T-helper 9 cell (primary cell): Measurements from ENCODE around the gene ADCY7.

ENCODE experiments used
- DNase-seq: peaks from one replicate; pipeline ENCODE4 v3.0.0-alpha.2; 2020

ADCY7 gene

DNA sequence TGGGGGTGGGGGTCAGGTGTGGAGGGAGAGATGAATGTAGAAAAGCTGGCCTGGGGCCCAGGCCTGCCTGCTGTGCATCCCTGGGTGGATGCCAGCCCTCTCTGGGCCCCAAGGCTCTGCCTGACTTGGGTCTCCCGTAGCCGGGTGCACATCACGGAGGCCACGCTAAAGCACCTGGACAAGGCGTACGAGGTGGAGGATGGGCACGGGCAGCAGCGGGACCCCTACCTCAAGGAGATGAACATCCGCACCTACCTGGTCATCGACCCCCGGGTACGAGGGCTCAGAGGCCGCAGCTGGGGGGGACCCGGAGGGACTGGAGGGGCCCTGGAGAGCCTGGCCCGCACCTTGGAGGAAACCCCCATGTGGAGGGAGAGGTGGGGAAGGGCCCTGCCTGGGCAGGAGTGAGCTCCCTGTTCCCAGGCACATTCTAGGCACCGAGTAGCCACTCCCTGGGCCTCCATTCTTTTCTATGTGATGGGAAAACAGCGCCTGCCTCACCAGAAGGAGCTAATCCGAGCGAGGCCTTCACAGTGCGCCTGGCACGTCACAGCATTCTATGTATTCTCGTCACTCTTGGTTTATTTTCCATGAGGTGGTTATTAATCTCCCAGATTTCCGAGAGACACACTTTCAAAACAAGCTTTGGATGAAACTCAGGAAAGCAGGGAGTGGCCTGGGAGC, 34.7 kb downstream of the ADCY7 start:
- no peak for DNase-seq

DNA sequence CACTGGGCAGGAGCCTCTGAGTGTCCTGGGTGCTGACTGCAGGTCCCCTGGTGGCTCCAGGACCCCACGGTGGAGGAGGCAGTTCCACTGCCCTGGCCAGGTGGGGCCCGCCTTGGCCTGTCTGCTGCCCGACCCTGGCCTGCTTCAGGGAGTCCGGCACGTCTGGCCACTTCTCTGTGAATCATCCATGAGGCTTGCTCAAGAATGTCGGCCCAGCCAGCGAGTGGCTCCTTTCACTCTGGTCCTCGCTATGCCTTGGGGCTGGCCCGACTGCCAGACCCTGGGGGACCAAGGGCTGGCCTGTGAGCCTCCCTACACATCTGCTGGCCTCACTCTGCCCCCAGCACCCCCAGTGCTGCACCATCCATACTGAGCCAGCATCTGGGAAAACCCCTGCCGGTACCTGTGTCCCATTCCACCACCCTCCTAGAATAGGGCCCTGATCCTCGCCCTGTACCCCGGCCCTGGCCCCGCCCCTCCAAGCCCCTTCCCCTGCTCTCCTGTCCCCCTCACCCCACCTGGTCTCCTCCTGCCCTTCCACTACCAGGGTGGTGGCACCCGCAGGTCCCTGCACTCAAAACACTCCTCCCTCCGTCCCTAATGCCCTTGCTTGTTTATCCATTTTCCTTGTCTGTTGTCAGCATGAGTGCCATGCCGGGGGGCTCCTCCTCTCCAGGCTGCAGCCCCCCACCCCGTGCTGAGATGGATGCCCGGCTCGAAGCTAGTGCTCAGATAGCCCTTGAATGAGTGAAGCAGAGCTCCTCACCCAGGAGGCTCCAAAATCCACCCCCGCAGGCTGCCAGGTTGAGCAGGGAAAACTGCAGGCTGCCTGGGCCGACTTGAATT, 35.5 kb downstream of the ADCY7 start:
- DNase-seq: no peak

DNA sequence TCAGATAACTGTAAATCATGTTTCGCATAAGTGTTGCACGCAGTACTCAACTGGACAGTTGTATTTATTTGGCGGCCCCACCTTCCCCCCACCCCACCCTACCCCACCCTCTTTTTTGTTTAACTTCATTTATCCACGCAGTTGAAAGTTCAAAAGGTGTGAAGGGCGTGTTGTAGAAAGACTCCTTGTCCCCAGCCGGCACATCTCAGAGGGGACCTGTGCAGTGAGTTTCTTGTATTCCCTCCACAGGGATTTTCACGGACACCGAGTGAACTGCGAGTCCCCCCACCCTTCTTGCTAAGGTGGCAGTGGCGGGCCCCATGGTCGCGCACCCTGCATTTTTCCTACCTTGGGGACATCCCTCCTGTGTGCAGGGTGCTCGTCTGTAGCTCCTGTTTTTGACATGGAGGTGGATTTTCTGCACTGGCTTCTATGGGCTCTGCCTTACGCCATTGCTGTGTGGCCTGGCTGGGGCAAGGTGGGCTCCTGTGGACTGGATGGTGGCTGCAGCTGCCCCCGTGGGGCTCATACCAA, 36.2 kb downstream of the ADCY7 start:
- DNase-seq: no peak

DNA sequence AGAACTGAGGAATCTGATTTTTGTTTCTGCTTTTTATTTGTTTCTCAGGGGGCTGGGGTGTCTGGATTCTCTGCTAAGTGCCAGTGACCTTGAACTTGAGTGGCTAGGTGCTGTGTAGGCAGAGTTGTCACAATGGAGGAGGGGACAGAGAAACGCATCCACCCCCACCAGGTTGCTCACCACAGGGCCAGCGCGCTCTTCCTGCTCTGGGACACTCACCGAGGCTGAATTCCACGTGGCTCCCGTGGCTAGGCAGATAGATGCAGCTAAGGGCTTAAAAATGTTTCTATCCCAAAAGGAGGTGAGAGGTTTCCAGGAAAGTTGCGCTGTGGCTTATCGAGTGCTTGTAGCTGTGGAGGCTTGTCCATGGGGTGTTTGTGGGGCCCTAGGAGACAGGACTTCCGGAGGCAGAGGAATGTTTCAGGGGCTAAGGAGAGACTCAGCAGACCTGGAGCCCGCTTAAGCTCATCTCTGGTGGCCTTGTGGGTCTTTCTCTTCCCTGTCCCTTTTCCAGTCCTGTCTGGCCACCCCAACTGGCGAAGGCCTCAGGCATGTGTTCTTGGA, 36.8 kb downstream of the ADCY7 start:
- DNase-seq: no peak

DNA sequence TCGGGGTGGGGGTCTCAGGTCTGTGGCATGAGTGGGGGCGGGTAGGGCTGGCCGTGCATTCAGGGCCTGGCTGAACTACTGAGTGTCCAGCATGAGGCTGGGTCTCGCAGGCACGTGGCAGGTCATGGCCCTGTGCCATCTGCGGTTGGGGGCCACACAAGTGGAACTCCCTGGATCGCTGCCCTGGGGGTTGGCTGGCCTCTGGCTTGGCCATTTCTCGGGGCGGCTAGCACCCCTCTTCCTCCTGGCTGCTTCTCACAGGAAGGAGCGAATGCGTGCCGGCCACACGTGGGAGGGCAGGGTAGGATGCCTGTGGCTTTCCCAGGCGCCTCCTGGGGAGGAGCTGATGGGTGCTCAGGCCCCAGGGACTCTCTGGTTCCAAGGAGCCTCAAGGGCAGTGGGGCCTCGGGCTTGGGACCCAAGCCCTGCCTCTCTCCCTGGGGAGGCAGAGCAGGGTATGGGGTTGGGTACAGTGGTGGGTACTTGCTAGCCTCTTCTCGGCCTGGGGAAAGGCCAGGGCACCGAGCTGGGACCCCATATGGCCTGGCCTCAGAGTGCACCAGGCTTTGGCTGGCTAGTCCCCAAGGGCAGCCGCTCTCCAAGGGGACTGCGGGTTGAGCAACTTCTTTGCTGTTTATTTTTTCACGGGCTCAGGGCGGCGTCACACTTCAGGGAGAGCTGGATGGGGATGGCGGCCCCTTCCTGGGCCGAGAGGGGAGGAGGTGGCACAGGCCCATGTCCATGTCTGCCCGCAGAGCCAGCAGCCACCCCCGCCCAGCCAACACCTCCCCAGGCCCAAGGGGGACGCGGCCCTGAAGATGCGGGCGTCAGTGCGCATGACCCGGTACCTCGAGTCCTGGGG, 37.5 kb downstream of the ADCY7 start:
- DNase-seq: no peak

DNA sequence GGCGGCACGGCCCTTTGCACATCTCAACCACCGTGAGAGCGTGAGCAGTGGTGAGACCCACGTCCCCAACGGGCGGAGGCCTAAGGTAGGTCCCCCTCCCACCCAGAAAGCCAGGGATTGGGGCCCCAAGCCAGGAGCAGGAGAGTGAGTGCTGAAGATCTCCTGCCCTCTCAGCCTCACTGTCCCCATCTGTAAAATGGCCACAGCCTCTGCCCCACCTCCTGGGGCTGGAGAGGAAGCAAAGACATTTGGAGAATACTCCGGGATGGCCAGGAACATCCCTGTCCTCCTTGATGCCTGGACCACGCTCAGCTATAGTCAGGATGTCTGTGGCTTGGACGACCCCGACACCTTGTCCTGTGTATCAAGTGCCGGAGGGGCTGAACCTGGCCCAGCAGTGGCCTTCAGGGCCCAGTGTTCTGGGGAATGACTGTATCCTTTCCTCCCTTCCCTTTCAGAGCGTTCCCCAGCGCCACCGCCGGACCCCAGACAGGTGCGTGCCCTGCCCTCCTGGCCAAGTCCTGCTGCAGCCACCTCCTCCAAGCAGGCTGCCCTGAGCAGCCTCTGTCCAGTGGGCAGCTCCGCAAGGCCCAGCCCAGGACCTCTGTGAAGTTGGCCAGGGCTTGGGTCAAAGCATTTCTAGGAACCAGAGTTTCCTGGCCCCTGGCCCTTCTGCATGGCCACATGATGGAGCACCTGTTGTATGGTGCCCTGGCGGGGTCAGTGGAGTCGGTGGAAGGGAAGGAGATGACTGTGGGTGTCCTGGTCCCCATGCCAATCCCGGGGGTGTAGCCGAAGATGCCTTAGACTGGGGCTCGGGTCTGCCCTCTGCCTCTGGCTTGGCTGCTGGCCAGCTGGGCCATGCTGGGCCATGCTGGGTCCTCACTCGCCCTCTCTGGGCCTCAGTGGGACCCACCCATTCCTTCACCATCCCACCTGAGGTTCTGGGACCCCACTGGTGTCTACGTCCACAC, 38.4 kb downstream of the ADCY7 start:
- DNase-seq: no peak

DNA sequence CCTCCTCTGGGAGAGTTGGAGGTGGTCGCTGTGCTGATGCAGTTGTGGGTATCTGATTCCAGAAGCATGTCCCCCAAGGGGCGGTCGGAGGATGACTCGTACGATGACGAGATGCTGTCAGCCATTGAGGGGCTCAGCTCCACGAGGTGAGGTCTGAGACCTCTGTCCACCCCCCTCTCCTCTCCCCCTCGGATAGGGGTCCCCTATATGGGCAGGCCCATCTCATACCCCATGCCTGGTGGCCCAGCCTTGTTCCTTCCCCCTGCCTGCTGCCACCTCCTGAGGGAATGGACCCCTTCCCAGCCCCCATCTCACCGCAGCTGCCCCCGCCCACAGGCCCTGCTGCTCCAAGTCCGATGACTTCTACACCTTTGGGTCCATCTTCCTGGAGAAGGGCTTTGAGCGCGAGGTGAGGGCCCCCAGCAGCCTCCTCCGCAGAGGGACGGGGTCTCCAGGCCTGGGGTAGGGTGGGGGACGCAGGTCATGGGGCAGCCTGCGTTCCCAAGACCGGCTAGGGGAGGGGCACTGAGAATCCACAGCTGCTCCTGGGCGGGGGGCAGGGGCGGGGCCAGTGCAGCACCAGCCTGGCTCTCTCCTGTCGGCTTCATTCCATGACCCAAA, 39.2 kb downstream of the ADCY7 start:
- no peak for DNase-seq

DNA sequence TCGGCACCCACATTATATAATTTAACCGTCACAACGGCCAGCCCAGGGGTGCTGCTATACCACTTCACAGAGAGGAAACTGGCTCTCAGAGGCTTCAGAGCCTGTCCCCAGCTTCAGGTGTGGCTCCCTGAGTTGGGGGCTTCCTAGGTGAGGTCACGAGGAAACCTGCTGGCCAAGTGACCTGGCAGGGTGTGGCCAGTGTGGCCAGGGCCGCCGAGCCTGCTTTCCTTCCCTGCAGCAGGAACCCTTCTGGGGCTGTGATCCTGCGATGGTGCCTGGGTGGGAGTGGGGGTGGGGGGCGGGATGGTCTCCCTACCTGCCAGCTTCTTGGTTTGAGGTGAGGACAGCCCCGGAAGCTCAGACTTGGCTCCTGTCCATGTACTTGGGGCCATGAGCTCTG, 39.9 kb downstream of the ADCY7 start:
- no peak for DNase-seq

DNA sequence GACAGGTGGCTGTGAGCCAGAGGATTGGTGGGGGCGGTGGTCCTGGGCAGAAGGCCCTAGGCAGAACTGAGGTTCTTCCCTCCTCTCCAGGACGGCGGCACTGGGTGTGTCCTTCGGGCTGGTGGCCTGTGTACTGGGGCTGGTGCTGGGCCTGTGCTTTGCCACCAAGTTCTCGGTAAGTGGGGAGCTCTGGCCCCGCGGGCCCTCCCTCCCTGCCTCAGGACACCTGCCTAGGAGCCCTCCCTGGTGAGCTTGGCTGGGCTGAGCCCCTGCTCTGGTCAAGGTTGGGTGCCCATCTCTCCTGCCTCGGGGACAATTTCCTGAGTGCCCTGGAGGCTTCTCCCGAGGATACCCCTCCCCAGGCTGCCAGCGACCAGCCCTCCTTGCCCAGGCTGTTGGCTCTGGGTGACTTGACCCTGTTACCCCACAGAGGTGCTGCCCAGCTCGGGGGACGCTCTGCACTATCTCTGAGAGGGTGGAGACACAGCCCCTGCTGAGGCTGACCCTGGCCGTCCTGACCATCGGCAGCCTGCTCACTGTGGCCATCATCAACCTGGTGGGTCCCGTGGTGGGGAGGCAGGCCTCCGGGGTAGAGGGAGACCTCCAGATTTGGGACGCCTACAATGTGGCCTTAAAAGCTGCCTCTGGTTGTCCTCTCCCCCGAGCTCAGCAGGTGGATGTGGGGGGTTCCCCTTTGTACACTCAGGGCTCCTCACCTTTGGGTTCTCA, 42.0 kb downstream of the ADCY7 start:
- DNase-seq: no peak

DNA sequence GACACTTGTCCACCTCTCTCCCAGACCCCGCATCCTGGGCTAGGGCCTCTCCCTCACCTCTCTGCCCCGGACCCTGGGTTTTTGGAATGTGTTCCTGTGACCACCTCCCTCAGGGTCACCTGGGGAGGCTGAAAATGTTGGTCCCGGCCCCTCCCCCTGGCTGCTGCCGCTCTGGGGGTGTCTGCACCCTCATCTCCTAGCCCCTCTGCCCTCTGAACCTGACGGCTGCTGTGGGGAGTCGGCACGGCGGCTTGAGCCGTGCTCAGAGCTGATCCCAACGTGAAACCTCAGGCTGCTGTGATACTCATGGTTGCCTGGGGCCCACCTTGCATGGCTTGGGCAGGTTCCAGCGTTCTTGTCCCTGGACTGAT, 42.8 kb downstream of the ADCY7 start:
- no peak for DNase-seq

DNA sequence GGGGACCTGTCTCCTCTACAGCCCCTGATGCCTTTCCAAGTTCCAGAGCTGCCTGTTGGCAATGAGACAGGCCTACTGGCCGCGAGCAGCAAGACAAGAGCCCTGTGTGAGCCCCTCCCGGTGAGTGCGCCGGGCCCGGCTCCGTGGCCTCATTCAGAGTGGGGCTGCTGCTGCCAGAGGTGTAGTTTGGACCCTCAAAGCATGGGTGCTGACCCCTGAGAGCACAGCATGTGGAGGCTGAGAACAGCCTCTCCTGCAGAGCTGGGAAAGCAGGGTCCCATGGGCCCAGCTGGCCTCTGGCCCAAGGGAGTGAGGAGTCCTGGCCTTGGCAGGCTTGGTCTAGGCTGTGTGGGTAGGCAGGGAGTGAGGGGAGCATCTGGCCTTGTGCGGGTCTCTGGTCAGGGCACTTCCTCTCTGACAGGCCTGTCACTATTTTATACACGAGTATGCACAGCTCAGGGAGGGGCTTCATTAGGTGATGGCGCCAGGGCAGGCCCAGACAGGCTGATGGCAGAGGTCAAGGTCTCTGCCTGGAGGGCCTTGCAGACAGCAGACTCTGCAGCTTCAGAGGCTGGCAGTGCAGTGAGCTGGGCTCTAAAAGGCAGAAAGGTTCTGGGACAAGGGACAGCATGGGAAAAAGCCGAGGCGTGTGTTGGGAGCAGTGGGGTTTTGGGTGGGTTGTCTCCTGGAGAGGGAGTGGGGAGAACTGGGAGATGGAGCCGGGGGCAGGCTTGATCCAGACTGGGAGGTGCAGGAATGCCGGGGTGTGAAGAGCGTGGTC, 43.4 kb downstream of the ADCY7 start:
- DNase-seq: no peak

DNA sequence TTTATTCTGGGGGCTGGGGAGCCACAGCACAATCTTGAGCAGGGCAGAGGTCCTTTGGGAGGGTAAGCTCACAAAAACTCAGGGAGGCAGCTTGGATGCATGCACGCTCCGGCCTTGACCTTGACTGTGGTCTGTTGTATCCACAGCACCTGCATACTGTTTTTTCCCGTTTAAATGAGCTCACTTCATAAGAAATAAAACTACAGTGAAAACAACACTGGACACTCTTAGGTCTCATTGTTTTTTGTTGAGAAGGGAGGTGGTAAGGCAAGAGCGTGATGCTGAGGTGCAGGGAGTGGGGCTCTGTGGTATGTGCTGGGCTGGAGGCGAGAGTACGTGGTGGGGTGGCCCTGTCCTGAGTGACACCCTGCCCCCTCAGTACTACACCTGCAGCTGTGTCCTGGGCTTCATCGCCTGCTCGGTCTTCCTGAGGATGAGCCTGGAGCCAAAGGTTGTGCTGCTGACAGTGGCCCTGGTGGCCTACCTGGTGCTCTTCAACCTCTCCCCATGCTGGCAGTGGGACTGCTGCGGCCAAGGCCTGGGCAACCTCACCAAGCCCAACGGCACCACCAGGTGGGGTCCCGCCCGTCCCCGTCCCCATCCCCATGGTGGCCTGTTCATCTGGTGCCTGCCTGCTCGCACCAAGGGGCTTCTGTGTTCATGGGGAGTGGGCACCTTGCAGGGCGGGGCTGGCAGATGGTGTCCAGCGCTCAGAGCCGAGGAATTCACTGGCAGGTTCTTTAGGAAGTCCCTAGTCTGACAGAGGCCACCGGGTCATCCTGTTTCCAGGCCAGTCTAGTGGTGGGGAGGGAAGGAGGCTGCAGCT, 44.2 kb downstream of the ADCY7 start:
- DNase-seq: no peak

DNA sequence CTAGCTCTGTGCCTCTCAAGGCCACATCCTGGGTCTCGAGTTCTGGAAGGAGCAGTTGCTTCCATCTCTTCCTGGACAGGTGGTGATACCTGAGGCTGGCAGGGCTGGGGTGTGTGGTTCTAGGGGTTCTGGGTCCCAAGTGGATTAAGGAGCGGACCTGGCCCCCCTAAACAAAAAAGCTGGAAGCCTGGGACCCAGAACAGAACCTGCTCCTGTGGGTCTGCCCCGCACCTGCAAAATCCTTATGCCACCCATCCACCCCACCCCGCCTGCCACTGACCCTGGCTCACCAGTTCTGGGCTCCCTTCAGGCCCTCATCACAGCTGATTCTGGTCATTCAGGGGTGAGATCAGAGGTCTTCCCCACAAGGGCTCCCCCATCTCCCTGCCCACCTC, 44.8 kb downstream of the ADCY7 start:
- no peak for DNase-seq

DNA sequence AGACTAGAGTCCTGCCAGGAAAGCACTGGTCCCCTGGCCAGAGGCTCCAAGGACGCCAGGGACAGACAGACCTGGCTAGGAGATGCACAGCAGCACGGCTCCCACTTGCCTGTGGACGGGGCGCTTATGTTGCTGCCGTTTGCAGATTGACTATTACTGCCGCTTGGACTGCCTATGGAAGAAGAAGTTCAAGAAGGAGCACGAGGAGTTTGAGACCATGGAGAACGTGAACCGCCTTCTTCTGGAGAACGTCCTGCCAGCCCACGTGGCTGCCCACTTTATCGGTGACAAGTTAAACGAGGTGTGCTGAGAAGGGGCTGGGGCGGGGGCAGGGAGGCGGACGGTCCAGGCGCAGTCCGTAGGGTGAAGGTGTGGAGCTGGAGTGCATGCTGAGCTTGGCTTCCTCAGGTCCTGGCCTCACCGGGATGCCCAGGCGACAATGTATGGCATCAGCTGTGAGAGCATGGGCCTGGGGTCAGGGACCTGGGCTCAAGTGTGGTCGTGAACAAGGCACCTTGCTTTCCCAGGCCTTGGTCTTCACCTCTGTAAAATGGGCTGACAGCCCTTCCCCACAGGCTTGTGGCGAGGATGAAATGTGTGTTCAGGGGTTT, 45.6 kb downstream of the ADCY7 start:
- DNase-seq: no peak

DNA sequence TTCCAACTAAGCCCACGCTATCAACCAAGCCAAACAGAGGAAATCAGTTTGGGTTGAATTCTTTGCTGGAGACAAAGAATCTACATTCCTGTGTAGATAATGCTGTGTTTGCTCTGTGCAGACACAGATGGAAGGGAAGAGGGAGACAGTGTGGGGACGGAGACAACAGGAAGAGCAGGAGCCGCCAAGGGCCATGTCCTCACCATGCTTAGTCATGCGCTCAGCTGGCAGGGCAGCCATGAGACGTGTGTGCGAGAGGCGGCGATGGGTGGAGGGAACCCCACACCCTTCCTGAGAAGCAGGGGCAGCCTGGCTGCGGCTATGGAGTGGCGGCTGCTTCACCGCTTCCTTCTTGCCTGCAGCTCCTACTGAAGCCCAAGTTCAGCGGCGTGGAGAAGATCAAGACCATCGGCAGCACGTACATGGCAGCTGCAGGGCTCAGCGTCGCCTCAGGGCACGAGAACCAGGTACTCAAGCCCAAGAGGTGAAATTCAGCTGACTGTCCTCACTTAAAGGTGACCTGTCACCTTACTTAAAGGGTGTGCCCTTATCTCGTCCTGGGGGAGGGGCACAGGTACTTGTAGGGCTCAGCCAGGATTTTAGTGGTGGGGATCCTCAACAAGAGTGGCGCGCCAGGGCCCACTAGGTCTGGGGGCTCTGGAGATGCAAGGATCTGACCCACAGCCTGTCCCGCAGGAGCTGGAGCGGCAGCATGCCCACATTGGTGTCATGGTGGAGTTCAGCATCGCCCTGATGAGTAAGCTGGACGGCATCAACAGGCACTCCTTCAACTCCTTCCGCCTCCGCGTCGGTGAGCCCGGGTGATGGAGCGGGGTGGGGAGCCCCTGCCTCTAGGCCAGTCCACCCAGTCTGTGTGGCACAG, 47.5 kb downstream of the ADCY7 start:
- no peak for DNase-seq

DNA sequence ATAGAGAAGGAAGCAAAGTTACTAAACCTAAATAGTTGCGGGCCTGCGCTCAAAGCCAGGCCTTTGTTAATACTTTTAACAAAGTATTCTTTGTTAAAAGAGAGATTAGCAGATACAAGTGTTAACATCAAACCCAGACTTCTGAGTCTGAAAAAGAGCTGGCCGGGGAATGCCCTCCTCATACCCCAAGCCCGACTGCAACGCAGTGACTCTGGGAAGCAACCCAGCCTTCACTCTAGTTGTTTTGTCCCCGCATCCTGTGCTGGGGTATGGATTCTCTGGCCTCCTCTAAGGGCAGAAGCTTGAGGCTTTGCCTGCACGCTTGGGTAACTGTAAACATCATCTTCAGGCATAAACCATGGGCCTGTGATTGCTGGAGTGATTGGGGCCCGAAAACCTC, 48.3 kb downstream of the ADCY7 start:
- no peak for DNase-seq

DNA sequence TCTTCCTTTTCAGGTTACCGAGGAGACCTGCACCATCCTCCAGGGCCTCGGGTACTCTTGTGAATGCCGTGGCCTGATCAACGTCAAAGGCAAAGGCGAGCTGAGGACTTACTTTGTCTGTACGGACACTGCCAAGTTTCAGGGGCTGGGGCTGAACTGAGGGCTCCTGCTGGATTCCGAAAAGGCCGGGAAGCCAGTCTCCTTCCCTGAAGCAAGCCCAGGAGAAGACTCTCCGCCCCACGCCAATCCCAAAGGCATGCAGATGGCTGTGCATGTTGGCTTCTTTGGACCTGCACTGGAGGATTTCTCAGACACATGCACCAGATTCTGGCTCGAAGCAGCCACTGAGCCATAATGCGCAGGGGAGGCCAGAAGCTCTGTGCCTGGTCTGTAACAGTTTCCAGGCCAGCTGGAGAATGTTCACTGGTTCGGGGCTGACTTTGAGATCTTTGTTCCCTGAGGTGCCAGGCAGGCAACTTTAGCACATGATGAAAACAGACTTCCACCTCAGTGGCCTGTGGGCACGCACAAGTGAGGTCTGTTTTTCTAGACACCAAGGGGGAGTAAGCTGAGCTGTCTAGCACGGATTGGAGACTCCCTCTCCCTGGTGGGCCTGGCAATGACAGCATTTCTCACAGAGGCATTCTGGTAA, 49.1 kb downstream of the ADCY7 start:
- no peak for DNase-seq
